ENCODE results near the gene NELL2.

NELL2 gene

DNA sequence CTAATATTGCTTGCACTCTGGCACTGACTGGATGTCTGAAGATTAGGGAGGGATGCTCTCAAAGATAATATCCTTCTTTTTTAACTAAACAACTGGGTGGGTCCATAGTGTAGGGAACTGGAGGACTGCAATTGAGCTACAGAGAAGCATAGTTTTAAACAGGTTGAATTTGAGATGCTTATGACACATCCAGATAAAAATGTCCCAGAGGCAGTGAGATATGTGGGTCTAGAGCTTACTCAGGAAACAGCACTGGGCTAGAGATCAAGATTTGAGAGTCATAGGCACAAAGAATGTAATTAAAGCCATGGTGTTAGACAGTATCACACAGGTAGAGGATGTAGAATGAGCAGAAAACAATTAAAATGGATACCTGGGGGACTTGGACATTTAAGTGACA, 198.4 kb downstream of the NELL2 start:
- Histone ChIP-seq H2AFZ (ENCODE audit: insufficient read depth, low read length, poor library complexity) (no peak overlapping the region), H4K8ac (ENCODE audit: low read depth, low read length) (no peak overlapping the region), H2BK12ac (ENCODE audit: low read length) (no peak overlapping the region), H3K79me2 (ENCODE audit: control insufficient read depth, insufficient read depth, low read length, poor library complexity) (no peaks in the 10 kb centered on the region), H4K12ac (ENCODE audit: low read depth, low read length) (no peak overlapping the region), H3K36me3 (ENCODE audit: control insufficient read depth in 1 of 2, insufficient read depth in 2 of 2, low read length in 2 of 2) (no peaks in the 10 kb centered on the region), H3K4ac (ENCODE audit: low read depth, low read length) (no peak overlapping the region), H2AK5ac (ENCODE audit: low read length) (no peak overlapping the region), H3K14ac (ENCODE audit: low read length) (no peak overlapping the region), H4K91ac (ENCODE audit: low read depth, low read length) (no peak overlapping the region), H3K27ac (ENCODE audit: low read depth, low read length) (no peak overlapping the region), H3K4me3 (ENCODE audit: low read depth, low read length) (no peak overlapping the region), H3K18ac (ENCODE audit: low read length) (no peak overlapping the region), H2BK120ac (ENCODE audit: insufficient read depth, low read length, poor library complexity) (no peak overlapping the region), H3K9me3 (ENCODE audit: insufficient read depth, low read depth, low read length) (no peaks in the 10 kb centered on the region), H3K23ac (ENCODE audit: low read length) (no peak overlapping the region), H3K4me2 (ENCODE audit: low read length) (no peak overlapping the region), H3K4me1 (ENCODE audit: control insufficient read depth in 1 of 2, insufficient read depth in 2 of 2, low read length in 2 of 2) (no peaks in the 10 kb centered on the region), H3K27me3 (ENCODE audit: insufficient read depth, low read length) (no peaks in the 10 kb centered on the region), H3K9ac (ENCODE audit: low read length) (no peak overlapping the region), H3K79me1 (ENCODE audit: low read length) (no peaks in the 10 kb centered on the region), H2BK5ac (ENCODE audit: low read depth, low read length, poor library complexity) (no peak overlapping the region)
- peak; percentile 27 to 60 for DNase-seq

DNA sequence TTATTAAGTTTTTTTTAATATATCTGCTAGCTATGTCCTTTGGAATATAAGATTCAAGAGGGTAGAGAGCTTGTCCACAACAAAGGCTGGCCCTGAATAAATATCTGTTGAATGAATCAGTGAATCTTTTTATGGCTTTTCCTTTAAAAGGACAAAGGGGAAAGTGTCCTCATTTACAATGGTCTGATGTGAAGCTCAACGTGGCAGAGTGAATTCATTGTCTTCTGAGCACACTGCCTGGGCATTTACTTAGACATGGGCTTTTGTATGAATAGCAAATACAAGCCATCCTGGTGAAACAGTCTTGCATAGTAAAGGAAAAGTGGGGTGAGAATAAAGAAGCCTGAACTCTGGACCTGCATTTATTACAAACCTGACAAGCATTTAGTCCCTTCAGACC, 201.2 kb downstream of the NELL2 start:
- H3K79me1 ChIP-seq (ENCODE audit: low read length), result no peaks in the 10 kb centered on the region
- no CpG with 5 or more reads among the region's 1 CpG for WGBS (ENCODE audit: extremely low coverage, insufficient coverage, insufficient read length)

DNA sequence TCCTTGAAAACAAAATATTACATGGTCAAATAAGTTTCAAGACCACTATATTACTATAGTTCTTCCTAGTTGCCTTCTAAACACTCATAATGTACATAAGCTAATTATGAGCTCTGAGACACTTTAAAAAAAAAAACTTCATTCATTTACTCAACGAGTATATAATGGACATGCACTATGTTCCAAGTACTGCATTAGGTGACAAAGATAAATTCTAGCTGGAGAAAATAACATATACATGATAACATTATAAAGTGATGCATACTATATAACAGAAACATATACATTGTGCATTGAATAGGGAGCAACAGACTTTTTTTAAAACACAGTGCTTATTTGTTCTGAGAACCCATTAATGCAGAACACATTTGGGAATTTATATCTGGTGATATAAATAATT, 202.3 kb downstream of the NELL2 start:
- H4K91ac ChIP-seq (ENCODE audit: low read depth, low read length), result no peak overlapping the region
- no CpG with 5 or more reads among the region's 1 CpG for WGBS (ENCODE audit: extremely low coverage, insufficient coverage, insufficient read length)
- H2BK5ac ChIP-seq (ENCODE audit: low read depth, low read length, poor library complexity), result no peak overlapping the region
- H3K27me3 ChIP-seq (ENCODE audit: insufficient read depth, low read length), result no peaks in the 10 kb centered on the region
- peaks cover under 1% of the 10 kb centered on the region for H3K9me3 ChIP-seq (ENCODE audit: insufficient read depth, low read depth, low read length)
- no peak overlapping the region for H3K4me2 ChIP-seq (ENCODE audit: low read length)
- no peak overlapping the region for H2BK12ac ChIP-seq (ENCODE audit: low read length)
- no peak overlapping the region for H3K4ac ChIP-seq (ENCODE audit: low read depth, low read length)
- H3K27ac ChIP-seq (ENCODE audit: low read depth, low read length), result no peak overlapping the region
- no peaks in the 10 kb centered on the region for H3K79me2 ChIP-seq (ENCODE audit: control insufficient read depth, insufficient read depth, low read length, poor library complexity)
- no peak overlapping the region for H2BK120ac ChIP-seq (ENCODE audit: insufficient read depth, low read length, poor library complexity)
- no peak overlapping the region for H3K18ac ChIP-seq (ENCODE audit: low read length)
- H3K79me1 ChIP-seq (ENCODE audit: low read length), result no peaks in the 10 kb centered on the region
- no peaks in the 10 kb centered on the region for H3K4me1 ChIP-seq (ENCODE audit: control insufficient read depth in 1 of 2, insufficient read depth in 2 of 2, low read length in 2 of 2)
- no peak overlapping the region for H3K14ac ChIP-seq (ENCODE audit: low read length)
- no peak for DNase-seq
- H2AFZ ChIP-seq (ENCODE audit: insufficient read depth, low read length, poor library complexity), result no peak overlapping the region
- no peak overlapping the region for H2AK5ac ChIP-seq (ENCODE audit: low read length)
- no peak overlapping the region for H4K12ac ChIP-seq (ENCODE audit: low read depth, low read length)
- H3K9ac ChIP-seq (ENCODE audit: low read length), result no peak overlapping the region
- no peaks in the 10 kb centered on the region for H3K36me3 ChIP-seq (ENCODE audit: control insufficient read depth in 1 of 2, insufficient read depth in 2 of 2, low read length in 2 of 2)
- no peak overlapping the region for H3K23ac ChIP-seq (ENCODE audit: low read length)
- H3K4me3 ChIP-seq (ENCODE audit: low read depth, low read length), result no peak overlapping the region
- H4K8ac ChIP-seq (ENCODE audit: low read depth, low read length), result no peak overlapping the region

More for the DNA sequence above, 201.2 kb downstream of the NELL2 start:
- no peaks in the 10 kb centered on the region for H3K36me3 ChIP-seq (ENCODE audit: control insufficient read depth in 1 of 2, insufficient read depth in 2 of 2, low read length in 2 of 2)
- no peak overlapping the region for H2BK5ac ChIP-seq (ENCODE audit: low read depth, low read length, poor library complexity)
- H3K9me3 ChIP-seq (ENCODE audit: insufficient read depth, low read depth, low read length), result no peaks in the 10 kb centered on the region
- no peak overlapping the region for H3K18ac ChIP-seq (ENCODE audit: low read length)
- H3K14ac ChIP-seq (ENCODE audit: low read length), result no peak overlapping the region
- H2BK12ac ChIP-seq (ENCODE audit: low read length), result no peak overlapping the region
- no peak for DNase-seq
- H2AFZ ChIP-seq (ENCODE audit: insufficient read depth, low read length, poor library complexity), result no peak overlapping the region
- H3K27ac ChIP-seq (ENCODE audit: low read depth, low read length), result no peak overlapping the region
- H2AK5ac ChIP-seq (ENCODE audit: low read length), result no peak overlapping the region
- H3K9ac ChIP-seq (ENCODE audit: low read length), result no peak overlapping the region
- H3K4me1 ChIP-seq (ENCODE audit: control insufficient read depth in 1 of 2, insufficient read depth in 2 of 2, low read length in 2 of 2), result no peaks in the 10 kb centered on the region
- H4K91ac ChIP-seq (ENCODE audit: low read depth, low read length), result no peak overlapping the region
- no peaks in the 10 kb centered on the region for H3K27me3 ChIP-seq (ENCODE audit: insufficient read depth, low read length)
- no peaks in the 10 kb centered on the region for H3K79me2 ChIP-seq (ENCODE audit: control insufficient read depth, insufficient read depth, low read length, poor library complexity)
- H4K12ac ChIP-seq (ENCODE audit: low read depth, low read length), result no peak overlapping the region
- no peak overlapping the region for H4K8ac ChIP-seq (ENCODE audit: low read depth, low read length)
- no peak overlapping the region for H3K4me3 ChIP-seq (ENCODE audit: low read depth, low read length)
- H2BK120ac ChIP-seq (ENCODE audit: insufficient read depth, low read length, poor library complexity), result no peak overlapping the region
- H3K4ac ChIP-seq (ENCODE audit: low read depth, low read length), result no peak overlapping the region
- H3K4me2 ChIP-seq (ENCODE audit: low read length), result no peak overlapping the region
- no peak overlapping the region for H3K23ac ChIP-seq (ENCODE audit: low read length)

DNA sequence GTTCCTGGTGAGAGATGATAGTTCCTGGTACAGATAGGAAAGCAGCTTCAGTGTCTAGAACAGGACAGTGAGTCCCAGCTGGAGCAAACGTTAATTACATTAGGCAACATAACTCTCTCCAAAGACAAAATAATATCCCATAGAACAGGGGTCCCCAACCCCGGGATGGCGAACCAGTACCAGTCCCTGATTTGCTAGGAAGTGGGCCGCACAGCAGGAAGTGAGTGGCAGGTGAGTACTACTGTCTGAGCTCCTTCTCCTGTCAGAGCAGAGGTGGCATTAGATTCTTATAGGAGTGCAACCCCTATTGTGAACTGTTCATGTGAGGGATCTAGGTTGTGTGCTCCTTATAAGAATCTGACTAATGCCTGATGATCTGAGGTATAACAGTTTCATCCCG, 204.1 kb downstream of the NELL2 start:
- no CpG with 5 or more reads among the region's 5 CpGs for WGBS (ENCODE audit: extremely low coverage, insufficient coverage, insufficient read length)
- Histone ChIP-seq H3K79me1 (ENCODE audit: low read length) (no peaks in the 10 kb centered on the region), H2AFZ (ENCODE audit: insufficient read depth, low read length, poor library complexity) (no peak overlapping the region), H4K8ac (ENCODE audit: low read depth, low read length) (no peak overlapping the region), H3K36me3 (ENCODE audit: control insufficient read depth in 1 of 2, insufficient read depth in 2 of 2, low read length in 2 of 2) (no peaks in the 10 kb centered on the region), H3K9ac (ENCODE audit: low read length) (no peak overlapping the region), H3K27ac (ENCODE audit: low read depth, low read length) (no peak overlapping the region), H3K79me2 (ENCODE audit: control insufficient read depth, insufficient read depth, low read length, poor library complexity) (no peaks in the 10 kb centered on the region), H3K23ac (ENCODE audit: low read length) (no peak overlapping the region), H3K14ac (ENCODE audit: low read length) (no peak overlapping the region), H2AK5ac (ENCODE audit: low read length) (no peak overlapping the region), H2BK120ac (ENCODE audit: insufficient read depth, low read length, poor library complexity) (no peak overlapping the region), H3K4ac (ENCODE audit: low read depth, low read length) (no peak overlapping the region), H3K27me3 (ENCODE audit: insufficient read depth, low read length) (no peaks in the 10 kb centered on the region), H3K9me3 (ENCODE audit: insufficient read depth, low read depth, low read length) (peaks cover 9% of the 10 kb centered on the region), H3K4me2 (ENCODE audit: low read length) (no peak overlapping the region), H4K12ac (ENCODE audit: low read depth, low read length) (no peak overlapping the region), H2BK12ac (ENCODE audit: low read length) (no peak overlapping the region), H2BK5ac (ENCODE audit: low read depth, low read length, poor library complexity) (no peak overlapping the region), H3K18ac (ENCODE audit: low read length) (no peak overlapping the region), H3K4me3 (ENCODE audit: low read depth, low read length) (no peak overlapping the region), H4K91ac (ENCODE audit: low read depth, low read length) (no peak overlapping the region), H3K4me1 (ENCODE audit: control insufficient read depth in 1 of 2, insufficient read depth in 2 of 2, low read length in 2 of 2) (no peaks in the 10 kb centered on the region)
- DNase-seq, result no peak

Measured in trophoblast cell (in vitro differentiated cells and primary cell).